Limb (tissue), 2 donors: ENCODE data around the gene C5orf24.
A peak's percentile ranks its signal among the peaks of the same experiment; 100 is the strongest.
"Not testable (repeated sequence)": the region's sequence is repeated elsewhere in the genome, so short reads cannot be mapped to it uniquely, and the experiment has no call there.

ENCODE experiments used
- DNase-seq, 2 donors: peaks; one replicate each; pipeline ENCODE4 v3.0.0-alpha.2; 2016; ENCODE audit errors: extremely low spot score in 2 of 2

C5orf24 gene

DNA sequence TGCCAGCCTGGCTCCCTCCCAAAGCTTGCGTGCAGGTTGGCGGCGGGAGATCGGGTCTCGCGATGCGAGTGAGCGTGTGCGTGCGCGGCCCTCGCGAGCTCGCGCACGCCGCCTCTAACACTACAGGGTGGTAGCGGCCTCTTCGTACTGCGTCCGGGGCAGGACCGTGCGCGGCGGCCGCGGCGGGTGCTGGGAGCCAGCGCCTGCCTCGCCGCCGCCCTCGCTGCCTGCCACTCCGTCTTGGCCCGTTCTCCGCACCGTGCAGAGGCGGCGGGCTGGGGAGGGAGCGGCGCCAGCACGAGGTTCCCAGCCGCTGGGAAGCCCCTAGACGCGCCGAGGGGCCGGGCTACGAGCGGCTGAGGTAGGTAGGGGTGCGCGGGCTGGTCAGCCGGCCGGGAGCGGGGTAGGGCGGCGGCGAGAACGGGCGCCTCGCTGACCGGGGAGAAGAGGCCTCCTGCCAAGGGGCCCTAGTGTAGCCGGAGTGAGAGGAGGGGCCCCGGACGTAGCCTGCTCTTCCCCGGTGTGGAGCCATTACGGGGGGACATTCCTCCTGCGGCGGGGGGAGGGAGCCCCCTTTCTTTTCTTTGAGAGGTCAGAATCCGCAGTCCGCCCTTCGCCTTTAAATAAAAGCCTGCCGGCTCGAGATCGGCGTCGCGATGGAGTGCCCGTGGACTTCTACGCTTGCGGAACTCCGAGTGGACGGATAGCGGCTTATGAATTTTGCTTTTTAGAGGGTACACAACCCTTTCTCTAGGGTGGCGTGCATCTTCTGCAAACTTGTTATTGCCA is at the start of gene C5orf24:
TSS of gene C5orf24 (plus strand) at position 117 of the 789 bp plus-strand sequence. CDS start 8,933 bp downstream, outside the sequence.
- peak; percentile 95 to 96 for DNase-seq

DNA sequence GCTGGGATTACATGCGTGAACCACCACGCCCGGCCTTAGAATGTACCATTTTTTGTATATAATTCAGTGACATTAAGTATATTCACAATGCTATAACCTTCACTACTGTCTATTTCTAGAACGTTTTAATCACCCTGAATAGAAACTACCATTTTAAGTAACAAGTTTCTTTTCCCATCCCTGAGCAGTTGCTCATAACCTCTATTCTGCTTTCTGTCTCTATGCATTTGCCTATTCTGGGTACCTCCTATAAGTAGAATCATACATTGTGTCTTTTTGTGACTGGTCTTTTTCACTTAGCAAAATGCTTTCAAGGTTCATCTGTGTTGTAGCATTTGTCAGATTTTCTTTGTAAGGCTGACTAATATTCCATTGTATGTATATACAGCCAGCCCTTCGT is 47.3 kb upstream of the C5orf24 start:
- no peak for DNase-seq

DNA sequence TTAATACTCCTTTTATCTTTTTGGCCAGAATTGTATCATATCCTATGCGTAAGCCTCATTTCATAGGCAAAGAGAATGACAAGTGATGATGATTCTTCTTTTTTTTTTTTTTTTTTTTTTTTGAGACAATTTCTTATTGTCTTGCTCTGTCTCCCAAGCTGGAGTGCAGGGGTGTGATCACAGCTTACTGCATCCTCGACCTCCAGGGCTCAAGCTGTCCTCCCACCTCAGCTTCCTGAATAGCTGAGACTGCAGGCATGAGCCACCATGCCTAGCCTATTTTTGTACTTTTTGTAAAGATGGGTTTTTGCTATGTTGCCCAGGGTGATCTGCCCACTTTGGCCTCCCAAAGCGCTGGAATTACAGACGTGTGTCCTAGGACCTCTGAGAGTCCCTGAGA is 41.9 kb upstream of the C5orf24 start:
- no peak for DNase-seq

DNA sequence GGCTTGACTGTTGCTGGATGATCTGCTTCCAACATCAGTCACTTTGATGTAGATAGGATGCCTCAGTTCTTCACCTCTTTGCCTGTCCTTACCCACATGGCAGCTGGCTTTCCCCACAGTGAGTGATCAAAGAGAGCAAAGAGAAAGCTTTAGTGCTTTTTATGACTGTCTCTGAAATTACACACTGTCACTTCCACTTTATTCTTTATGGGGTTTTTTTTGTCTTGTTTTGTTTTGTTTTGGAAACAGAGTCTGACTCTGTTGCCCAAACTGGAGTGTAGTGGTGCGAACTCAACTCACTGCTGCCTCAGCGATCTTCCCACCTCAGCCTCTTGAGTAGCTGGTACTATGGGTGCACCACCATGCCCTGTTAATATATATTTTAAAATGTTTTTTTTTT is 32.4 kb upstream of the C5orf24 start:
- DNase-seq: no peak

DNA sequence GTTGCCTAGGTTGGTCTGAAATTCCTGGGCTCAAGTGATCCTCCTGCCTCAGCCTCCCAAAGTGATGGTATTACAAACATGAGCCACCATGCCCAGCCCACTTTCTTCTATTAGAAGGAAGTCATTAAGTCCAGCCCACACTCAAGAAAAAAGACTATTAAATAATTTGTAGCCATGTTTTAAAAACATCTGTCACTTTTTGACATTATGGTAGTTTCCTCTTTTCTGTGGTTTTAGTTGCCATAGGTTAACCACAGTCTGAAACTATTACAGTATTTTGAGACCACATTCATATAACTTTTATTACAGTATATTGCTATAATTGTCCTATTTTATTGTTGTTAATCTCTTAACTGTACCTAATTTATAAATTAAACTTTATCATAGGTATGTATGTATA is 31.9 kb upstream of the C5orf24 start:
- DNase-seq: no peak

DNA sequence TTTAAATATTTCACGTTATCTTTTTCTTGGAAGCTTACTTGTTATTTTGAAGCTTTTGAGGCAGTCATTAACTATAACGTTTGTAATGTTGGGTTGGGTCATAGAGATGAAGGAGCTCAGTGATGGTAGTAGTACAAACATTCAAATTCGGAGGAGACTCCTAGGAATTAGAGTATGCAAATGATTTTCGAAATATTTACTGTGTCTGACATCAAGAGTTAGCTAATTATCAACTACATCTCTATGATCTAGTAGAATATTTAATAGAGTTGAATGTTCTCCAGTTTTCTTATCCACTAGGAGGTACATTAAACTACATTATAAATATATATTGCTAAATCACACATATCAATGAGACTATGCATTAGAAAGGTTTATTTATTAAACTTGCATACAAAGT is 28.8 kb upstream of the C5orf24 start:
- no peak for DNase-seq

GRCh38 chr5:134818776-134819175 is 27.0 kb upstream of the C5orf24 start:
- DNase-seq: no peak

DNA sequence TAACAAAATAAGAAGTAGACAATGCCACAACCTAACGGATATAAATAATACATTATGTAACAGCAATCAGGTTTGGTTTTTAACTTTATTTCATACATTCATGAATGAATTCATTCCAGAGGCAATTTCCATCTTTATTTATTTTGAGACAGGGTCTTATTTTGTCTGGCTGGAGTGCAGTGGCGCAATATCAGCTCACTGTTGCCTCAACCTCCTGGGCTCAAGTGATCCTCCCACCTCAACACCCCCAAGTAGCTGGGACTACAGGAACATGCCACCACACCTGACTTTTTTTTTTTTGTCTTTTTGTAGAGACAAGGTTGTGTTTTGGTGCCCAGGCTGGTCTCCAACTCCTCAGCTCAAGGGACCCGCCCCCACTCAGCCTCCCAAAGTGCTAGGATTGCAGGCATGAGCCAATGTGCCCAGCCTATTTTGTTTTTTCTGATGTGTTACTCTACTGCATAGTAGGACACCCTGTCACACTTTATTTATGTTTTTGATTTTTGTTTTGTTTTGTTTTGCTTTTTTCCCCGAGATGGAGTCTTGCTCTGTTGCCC is 26.3 kb upstream of the C5orf24 start:
- DNase-seq: no peak

- DNase-seq: no peak
These were observed 23.9 kb upstream of the C5orf24 start for GRCh38 chr5:134821841-134822240.

DNA sequence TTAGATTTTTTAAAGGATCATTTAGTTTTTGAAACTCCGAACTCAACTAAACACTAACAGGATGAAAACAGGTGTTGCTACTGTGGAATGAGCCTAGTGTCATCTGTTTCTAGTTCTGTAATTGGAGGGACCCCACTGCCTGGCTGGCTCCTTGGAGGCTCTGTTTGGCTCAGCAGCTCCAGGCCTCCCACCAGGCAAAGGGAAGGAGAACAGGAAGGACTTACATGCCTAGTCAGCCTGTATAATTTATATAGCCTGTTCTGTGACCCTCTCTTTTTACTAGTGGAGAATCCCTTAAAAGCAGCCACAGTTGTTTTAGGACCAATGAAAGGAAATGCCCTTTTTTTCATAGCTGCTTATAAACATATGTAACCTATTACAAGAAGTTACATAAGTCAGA is 21.1 kb upstream of the C5orf24 start:
- DNase-seq: no peak

GRCh38 chr5:134825212-134825611 is 20.6 kb upstream of the C5orf24 start:
- DNase-seq: no peak

- no peak for DNase-seq
These were observed 12.3 kb upstream of the C5orf24 start for GRCh38 chr5:134833340-134834032.

- DNase-seq: no peak
These were observed 10.1 kb upstream of the C5orf24 start for GRCh38 chr5:134835623-134836022.

DNA sequence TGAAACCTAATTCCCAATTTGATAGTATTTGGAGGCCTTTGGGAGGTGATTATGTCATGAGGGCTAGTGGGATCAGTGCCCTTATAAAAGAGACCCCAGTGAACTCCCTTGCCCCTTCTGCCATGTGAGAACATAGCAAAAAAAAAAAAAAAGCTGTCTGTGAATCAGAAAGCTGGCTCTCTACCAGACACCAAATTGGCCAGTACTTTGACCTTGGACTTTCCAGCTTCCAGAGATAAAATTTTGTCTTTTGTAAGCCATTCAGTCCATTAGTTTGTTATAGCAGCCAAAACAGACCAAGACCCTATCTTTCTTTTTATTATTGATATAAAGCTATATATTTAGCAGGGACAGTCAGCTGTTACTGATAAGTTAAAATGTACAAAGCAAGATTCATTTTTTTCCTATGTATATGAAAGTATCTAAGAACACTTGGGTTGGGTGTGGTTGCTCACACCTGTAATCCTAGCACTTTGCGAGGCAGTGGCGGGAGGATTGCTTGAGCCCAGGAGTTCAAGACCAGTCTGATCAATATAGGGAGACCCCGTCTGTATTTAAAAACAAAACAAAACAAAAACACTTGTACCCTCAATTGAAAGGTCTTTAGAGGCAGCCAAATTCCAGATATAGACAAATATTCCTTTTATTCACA is 8.1 kb upstream of the C5orf24 start:
- DNase-seq: no peak

DNA sequence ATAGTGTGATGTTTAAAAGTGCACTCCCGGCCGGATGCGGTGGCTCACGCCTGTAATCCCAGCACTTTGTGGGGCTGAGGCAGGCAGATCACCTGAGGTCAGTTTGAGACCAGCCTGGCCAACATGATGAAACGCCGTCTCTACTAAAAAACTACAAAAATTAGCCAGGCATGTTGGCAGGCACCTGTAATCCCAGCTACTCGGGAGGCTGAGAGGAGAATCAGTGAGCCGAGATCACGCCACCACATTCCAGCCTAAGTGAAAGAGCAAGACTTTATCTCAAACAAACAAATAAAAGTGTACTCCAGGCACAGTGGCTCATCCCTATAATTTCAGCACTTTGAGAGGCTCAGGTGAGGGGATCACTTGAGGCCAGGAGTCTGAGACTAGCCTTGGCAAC is 7.4 kb upstream of the C5orf24 start:
- not testable (repeated sequence) for DNase-seq

GRCh38 chr5:134840811-134841210 is 5.0 kb upstream of the C5orf24 start:
- DNase-seq: no peak

GRCh38 chr5:134844252-134844651 is 1.5 kb upstream of the C5orf24 start:
- DNase-seq: no peak

DNA sequence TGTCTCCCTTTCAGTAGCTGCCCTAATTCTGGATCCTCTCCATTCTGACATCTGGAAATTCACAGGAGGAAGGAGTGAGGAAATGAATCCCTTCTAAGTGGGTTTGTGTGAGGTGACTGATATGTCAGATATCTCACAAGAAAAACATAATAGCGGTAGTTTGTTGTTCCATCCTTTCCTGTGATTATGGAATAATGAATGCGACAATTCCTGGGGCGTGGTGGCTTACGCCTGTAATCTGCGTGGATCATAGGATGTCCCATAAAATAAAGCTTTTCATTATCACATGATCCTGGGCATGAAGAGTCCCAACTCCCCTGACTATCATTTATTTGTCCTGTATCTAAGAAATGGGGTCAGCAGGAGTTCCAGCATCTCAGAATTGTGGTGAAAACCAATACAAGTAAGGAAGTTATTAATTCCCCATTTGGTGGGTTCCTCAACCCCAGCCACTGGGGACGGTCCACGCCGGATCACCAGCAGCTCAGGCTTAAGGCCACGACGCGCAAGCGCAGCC is 375 bp upstream of the C5orf24 start:
- DNase-seq: no peak

DNA sequence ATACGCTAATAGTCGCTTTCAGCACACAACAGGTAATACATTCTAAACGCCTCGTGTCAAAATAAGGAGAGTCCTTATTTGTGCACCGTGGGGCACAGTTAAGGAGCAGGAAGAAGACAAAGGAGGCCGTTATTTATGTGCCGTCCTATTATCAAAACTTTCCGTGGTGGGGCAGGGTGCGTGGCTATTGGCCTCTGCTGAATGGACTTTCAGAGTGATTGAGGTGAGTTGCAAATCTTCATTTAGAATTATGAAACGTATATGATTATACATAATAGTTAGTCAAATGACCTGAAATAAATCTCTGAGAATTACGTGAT is 833 bp downstream of the C5orf24 start:
- peak; percentile 4 to 33 for DNase-seq

GRCh38 chr5:134849434-134849933 is 3.7 kb downstream of the C5orf24 start:
- DNase-seq: not testable (repeated sequence)

DNA sequence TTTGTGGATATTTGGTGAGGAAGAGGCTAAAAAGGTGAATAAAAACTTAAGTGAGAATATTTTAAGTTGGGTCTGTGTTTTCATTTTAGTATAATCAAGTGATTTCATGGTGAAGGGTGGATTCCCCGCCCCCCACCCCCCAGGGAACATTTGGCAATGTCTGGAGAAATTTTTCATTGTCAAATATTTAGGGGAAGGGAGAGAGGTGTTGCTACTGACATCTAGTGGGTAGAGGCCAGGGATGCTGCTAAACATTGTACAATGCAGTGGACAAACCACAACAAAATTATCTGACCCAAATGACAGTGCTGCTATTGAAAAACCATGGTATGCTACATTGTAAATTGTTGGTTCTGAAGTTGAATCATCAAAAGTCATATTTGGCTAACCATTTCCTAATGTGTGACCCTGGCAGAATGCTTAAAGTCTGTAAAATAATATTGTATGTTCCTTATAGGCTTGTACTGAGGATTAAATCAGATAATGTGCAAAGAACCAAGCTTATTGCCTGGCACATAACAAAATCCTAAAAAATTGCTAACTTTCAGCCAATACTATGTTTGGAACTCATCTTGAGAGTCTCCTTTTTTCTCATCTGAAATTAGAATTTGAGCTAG is 5.6 kb downstream of the C5orf24 start:
- no peak for DNase-seq
